ENCODE measurements around the gene TVP23B.
"Not testable (repeated sequence)": the region's sequence is repeated elsewhere in the genome, so short reads cannot be mapped to it uniquely, and the experiment has no call there.

TVP23B gene

GRCh38 chr17:18821430-18821829, 40.4 kb downstream of the TVP23B start:
- in situ Hi-C loops (cut with MboI; ENCODE audit: low sequenced_read_pairs); DNase-seq (ENCODE audit: low spot score in 2 of 2); H3K36me3 ChIP-seq (replicated peaks); H3K4me1 ChIP-seq; H3K9me3 ChIP-seq; H3K27me3 ChIP-seq (ENCODE audit: low read depth); H3K4me3 ChIP-seq: not testable (repeated sequence)

- in situ Hi-C loops (cut with MboI; ENCODE audit: low sequenced_read_pairs); H3K4me3 ChIP-seq; H3K4me1 ChIP-seq: not testable (repeated sequence)
These were observed 46.6 kb downstream of the TVP23B start for GRCh38 chr17:18827613-18828012.

GRCh38 chr17:18848501-18848900, 67.5 kb downstream of the TVP23B start:
- in situ Hi-C loops (cut with MboI; ENCODE audit: low sequenced_read_pairs): no loop called here
- no peaks in the 10 kb centered on the region for H3K9me3 ChIP-seq
- no peaks in the 10 kb centered on the region for H3K4me1 ChIP-seq
- no peaks in the 10 kb centered on the region for H3K27me3 ChIP-seq (ENCODE audit: low read depth)
- no peak overlapping the region for H3K4me3 ChIP-seq
- no peak for DNase-seq (ENCODE audit: low spot score in 2 of 2)
- no peaks in the 10 kb centered on the region for H3K36me3 ChIP-seq (replicated peaks)

More at GRCh38 chr17:18827613-18828012, 46.6 kb downstream of the TVP23B start:
- H3K36me3 ChIP-seq (replicated peaks); H3K9me3 ChIP-seq; DNase-seq (ENCODE audit: low spot score in 2 of 2); H3K27me3 ChIP-seq (ENCODE audit: low read depth): not testable (repeated sequence)

GRCh38 chr17:18850679-18851078, 69.7 kb downstream of the TVP23B start:
- H3K36me3 ChIP-seq (replicated peaks): no peaks in the 10 kb centered on the region
- no peak overlapping the region for H3K4me3 ChIP-seq
- no peaks in the 10 kb centered on the region for H3K27me3 ChIP-seq (ENCODE audit: low read depth)
- no peak for DNase-seq (ENCODE audit: low spot score in 2 of 2)
- in situ Hi-C loops (cut with MboI; ENCODE audit: low sequenced_read_pairs): no loop called here
- no peaks in the 10 kb centered on the region for H3K4me1 ChIP-seq
- H3K9me3 ChIP-seq: no peaks in the 10 kb centered on the region

GRCh38 chr17:18851201-18851600, 70.2 kb downstream of the TVP23B start:
- Histone ChIP-seq H3K36me3 (replicated peaks) (no peaks in the 10 kb centered on the region), H3K4me3 (no peak overlapping the region), H3K9me3 (no peaks in the 10 kb centered on the region), H3K4me1 (no peaks in the 10 kb centered on the region), H3K27me3 (ENCODE audit: low read depth) (no peaks in the 10 kb centered on the region)
- no peak for DNase-seq (ENCODE audit: low spot score in 2 of 2)
- in situ Hi-C loops (cut with MboI; ENCODE audit: low sequenced_read_pairs): no loop called here

GRCh38 chr17:18854956-18855355, 74.0 kb downstream of the TVP23B start:
- Histone ChIP-seq H3K4me1 (peaks cover 17% of the 10 kb centered on the region), H3K36me3 (replicated peaks) (no peaks in the 10 kb centered on the region), H3K9me3 (no peaks in the 10 kb centered on the region), H3K4me3 (no peak overlapping the region), H3K27me3 (ENCODE audit: low read depth) (no peaks in the 10 kb centered on the region)
- in situ Hi-C loops (cut with MboI; ENCODE audit: low sequenced_read_pairs): no loop called here
- no peak for DNase-seq (ENCODE audit: low spot score in 2 of 2)

- Histone ChIP-seq H3K9me3 (no peaks in the 10 kb centered on the region), H3K4me1 (peaks cover 17% of the 10 kb centered on the region), H3K36me3 (replicated peaks) (no peaks in the 10 kb centered on the region), H3K4me3 (peak overlapping the region; percentile 50), H3K27me3 (ENCODE audit: low read depth) (no peaks in the 10 kb centered on the region)
- peak; percentile 90 to 94 for DNase-seq (ENCODE audit: low spot score in 2 of 2)
- in situ Hi-C loops (cut with MboI; ENCODE audit: low sequenced_read_pairs): no loop called here
These were observed 75.0 kb downstream of the TVP23B start for GRCh38 chr17:18855831-18856569.

All from HAP-1 (cell line).